ENCODE data around the gene DUOX1. TPM values are rescaled to one million over a fixed set of nuclear protein-coding genes. Genes with fewer than 3 reads are reported as not detected.
"Not testable (repeated sequence)": the region's sequence is repeated elsewhere in the genome, so short reads cannot be mapped to it uniquely, and the experiment has no call there.

DUOX1 gene
- total and polyA plus RNA-seq, 9 of the 15 experiments (the other 6 are each of a cell fraction or from before 2014, with no cell fraction given) = 0.01 to 0.22 (median 0.01) TPM; not detected in 6

DNA sequence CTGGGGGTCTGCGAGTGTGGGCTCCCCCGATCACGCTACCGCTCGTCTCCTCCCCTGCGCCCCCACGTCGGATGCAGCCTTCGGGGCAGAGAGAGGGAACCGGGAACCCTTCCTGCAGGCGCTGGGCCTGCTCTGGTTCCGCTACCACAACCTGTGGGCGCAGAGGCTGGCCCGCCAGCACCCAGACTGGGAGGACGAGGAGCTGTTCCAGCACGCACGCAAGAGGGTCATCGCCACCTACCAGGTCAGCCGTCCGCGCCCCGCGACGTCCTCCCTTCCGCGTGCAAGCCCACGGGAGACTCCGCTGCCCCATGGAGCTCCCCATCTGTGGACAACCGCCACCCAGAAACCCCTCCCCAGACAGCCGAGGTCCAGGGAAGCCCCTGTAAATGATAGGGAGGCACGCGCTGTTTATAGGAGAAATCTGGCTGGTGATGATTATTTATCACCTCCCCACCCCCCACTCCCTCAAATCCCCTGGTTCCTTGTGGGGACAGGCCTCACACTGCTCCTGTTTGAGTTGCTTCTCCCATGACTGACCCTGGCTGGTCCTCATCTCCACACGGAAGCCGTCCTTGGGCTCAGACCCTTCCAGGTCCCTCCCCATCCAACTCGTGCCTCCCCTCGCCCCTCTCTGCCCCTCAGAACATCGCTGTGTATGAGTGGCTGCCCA lies 6.0 kb downstream of the DUOX1 start:
- H2AFZ ChIP-seq (ENCODE audit: low read depth, low read length); CTCF ChIA-PET (ENCODE audit: low intra/inter-chr PET ratio); H3K9me1 ChIP-seq (ENCODE audit: control insufficient read depth, insufficient read depth, low read length); H4K20me1 ChIP-seq (replicated peaks; ENCODE audit: control insufficient read depth, insufficient read depth, low read length); in situ Hi-C loops (cut with MboI); H3K4me2 ChIP-seq (ENCODE audit: insufficient read depth, low read length); H3K4me1 ChIP-seq (replicated peaks in 1 of 2; ENCODE audit: control insufficient read depth in 2 of 2, insufficient read depth in 2 of 2, low read length in 2 of 2); DNase-seq (ENCODE audit: extremely low read depth in 1 of 4, low spot score in 3 of 4); BruUV-seq (replicated peaks); H3K79me2 ChIP-seq (ENCODE audit: control insufficient read depth, insufficient read depth, low read length); H3K36me3 ChIP-seq (ENCODE audit: control insufficient read depth, insufficient read depth, low read length); H3K9me3 ChIP-seq (replicated peaks; ENCODE audit: control insufficient read depth, insufficient read depth, low read depth, low read length); intact Hi-C loops (cut with micrococcal nuclease); H3K4me3 ChIP-seq; H3K9ac ChIP-seq (ENCODE audit: insufficient read depth in 1 of 2, low read depth in 2 of 2, low read length in 2 of 2); POLR2A ChIA-PET; FAIRE-seq; H3K27ac ChIP-seq (ENCODE audit: extremely low read depth, low read depth, low read length); ATAC-seq: not testable (repeated sequence)
- 27% methylated on average over 5 of the region's 37 CpGs for WGBS (ENCODE audit: insufficient coverage, low coverage, missing lambda C conversion rate)
- H3K27me3 ChIP-seq (ENCODE audit: control insufficient read depth in 2 of 2, insufficient read depth in 2 of 2, low read length in 2 of 2) = peaks cover 15 to 24% of the 10 kb centered on the region in 2 experiments; a peak in 4 of 5 replicates

DNA sequence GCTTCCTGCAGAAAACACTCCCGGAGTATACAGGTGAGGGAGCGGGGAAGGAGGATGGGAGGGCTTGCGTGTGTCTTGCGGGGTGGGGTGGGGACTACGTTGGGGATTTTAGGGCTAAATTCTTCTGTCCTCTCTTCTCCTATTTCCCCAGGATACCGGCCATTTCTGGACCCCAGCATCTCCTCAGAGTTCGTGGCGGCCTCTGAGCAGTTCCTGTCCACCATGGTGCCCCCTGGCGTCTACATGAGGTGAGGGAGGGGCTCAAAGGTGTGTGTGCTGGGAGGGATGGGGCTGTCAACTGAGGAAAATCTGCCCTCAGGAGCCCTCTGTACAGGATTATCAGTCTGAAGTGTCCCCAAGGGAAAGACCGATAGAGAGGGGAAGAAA lies 6.6 kb downstream of the DUOX1 start:
- BruUV-seq (replicated peaks) = no TSS peak
- intact Hi-C loops (cut with micrococcal nuclease) = no loop called here
- TF ChIP-seq, protein P1, sequence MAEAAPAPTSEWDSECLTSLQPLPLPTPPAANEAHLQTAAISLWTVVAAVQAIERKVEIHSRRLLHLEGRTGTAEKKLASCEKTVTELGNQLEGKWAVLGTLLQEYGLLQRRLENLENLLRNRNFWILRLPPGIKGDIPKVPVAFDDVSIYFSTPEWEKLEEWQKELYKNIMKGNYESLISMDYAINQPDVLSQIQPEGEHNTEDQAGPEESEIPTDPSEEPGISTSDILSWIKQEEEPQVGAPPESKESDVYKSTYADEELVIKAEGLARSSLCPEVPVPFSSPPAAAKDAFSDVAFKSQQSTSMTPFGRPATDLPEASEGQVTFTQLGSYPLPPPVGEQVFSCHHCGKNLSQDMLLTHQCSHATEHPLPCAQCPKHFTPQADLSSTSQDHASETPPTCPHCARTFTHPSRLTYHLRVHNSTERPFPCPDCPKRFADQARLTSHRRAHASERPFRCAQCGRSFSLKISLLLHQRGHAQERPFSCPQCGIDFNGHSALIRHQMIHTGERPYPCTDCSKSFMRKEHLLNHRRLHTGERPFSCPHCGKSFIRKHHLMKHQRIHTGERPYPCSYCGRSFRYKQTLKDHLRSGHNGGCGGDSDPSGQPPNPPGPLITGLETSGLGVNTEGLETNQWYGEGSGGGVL (CRISPR knock-in tag; IDR thresholded peaks at IDR 0.05) = no peak
- TF ChIP-seq DPF2 (IDR thresholded peaks at IDR 0.05) (no peak), MAZ (CRISPR knock-in tag; conservative IDR thresholded peaks at IDR 0.05 in 1 of 2, IDR thresholded peaks at IDR 0.05 in 1 of 2) (peak in 1 of 2 experiments; percentile 53; a peak in 2 of 4 replicates), SMAD1 (IDR thresholded peaks at IDR 0.05; ENCODE audit: low read depth, low read length, partially characterized antibody) (no peak), RAD21 (CRISPR knock-in tag; conservative IDR thresholded peaks at IDR 0.05 in 1 of 2, IDR thresholded peaks at IDR 0.05 in 1 of 2) (peak in 1 of 2 experiments; percentile 25; a peak in 2 of 4 replicates), TSC22D4 (tag; IDR thresholded peaks at IDR 0.05) (no peak)
- TF ChIP-seq, protein P2, sequence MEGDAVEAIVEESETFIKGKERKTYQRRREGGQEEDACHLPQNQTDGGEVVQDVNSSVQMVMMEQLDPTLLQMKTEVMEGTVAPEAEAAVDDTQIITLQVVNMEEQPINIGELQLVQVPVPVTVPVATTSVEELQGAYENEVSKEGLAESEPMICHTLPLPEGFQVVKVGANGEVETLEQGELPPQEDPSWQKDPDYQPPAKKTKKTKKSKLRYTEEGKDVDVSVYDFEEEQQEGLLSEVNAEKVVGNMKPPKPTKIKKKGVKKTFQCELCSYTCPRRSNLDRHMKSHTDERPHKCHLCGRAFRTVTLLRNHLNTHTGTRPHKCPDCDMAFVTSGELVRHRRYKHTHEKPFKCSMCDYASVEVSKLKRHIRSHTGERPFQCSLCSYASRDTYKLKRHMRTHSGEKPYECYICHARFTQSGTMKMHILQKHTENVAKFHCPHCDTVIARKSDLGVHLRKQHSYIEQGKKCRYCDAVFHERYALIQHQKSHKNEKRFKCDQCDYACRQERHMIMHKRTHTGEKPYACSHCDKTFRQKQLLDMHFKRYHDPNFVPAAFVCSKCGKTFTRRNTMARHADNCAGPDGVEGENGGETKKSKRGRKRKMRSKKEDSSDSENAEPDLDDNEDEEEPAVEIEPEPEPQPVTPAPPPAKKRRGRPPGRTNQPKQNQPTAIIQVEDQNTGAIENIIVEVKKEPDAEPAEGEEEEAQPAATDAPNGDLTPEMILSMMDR (IDR thresholded peaks at IDR 0.05 in 2 of 3, conservative IDR thresholded peaks at IDR 0.05 in 1 of 3; ENCODE audit: insufficient read depth in 2 of 3, low read depth in 1 of 3, low read length in 3 of 3) = peak; percentile 25 to 55 (median 35); a peak in 4 of 6 replicates

More for the DNA sequence above, 6.6 kb downstream of the DUOX1 start:
- DNase-seq (ENCODE audit: extremely low read depth in 1 of 4, low spot score in 3 of 4) = peak; percentile 40 to 50 (median 44)
- peak; percentile 70 for ATAC-seq
- Histone ChIP-seq H3K9me1 (ENCODE audit: control insufficient read depth, insufficient read depth, low read length) (no peaks in the 10 kb centered on the region), H3K4me1 (replicated peaks in 1 of 2; ENCODE audit: control insufficient read depth in 2 of 2, insufficient read depth in 2 of 2, low read length in 2 of 2) (peaks cover 0 to 5% of the 10 kb centered on the region in 2 experiments; a peak in 2 of 5 replicates), H3K36me3 (ENCODE audit: control insufficient read depth, insufficient read depth, low read length) (no peaks in the 10 kb centered on the region), H2AFZ (ENCODE audit: low read depth, low read length) (no peak overlapping the region), H3K4me2 (ENCODE audit: insufficient read depth, low read length) (no peak overlapping the region), H3K4me3 (no peak overlapping the region), H3K27ac (ENCODE audit: extremely low read depth, low read depth, low read length) (no peak overlapping the region), H4K20me1 (replicated peaks; ENCODE audit: control insufficient read depth, insufficient read depth, low read length) (no peaks in the 10 kb centered on the region), H3K9me3 (replicated peaks; ENCODE audit: control insufficient read depth, insufficient read depth, low read depth, low read length) (no peaks in the 10 kb centered on the region), H3K9ac (ENCODE audit: insufficient read depth in 1 of 2, low read depth in 2 of 2, low read length in 2 of 2) (no peak overlapping the region), H3K27me3 (ENCODE audit: control insufficient read depth in 2 of 2, insufficient read depth in 2 of 2, low read length in 2 of 2) (peaks cover 12 to 21% of the 10 kb centered on the region in 2 experiments; a peak in 3 of 5 replicates), H3K79me2 (ENCODE audit: control insufficient read depth, insufficient read depth, low read length) (no peaks in the 10 kb centered on the region)
- in situ Hi-C loops (cut with MboI) = no loop called here
- CTCF ChIA-PET (ENCODE audit: low intra/inter-chr PET ratio) = no interaction called here
- 5% methylated on average over 3 of the region's 10 CpGs for WGBS (ENCODE audit: insufficient coverage, low coverage, missing lambda C conversion rate)
- no peak for FAIRE-seq
- POLR2A ChIA-PET = no interaction called here
